HG03520 (cell line): ENCODE measurements around the gene CDCA8.

Experiments
- ATAC-seq: cut with Tn5 transposase; IDR thresholded peaks from one replicate; pipeline ENCODE4 v1.9.1; 2021; ENCODE audit warnings: mild to moderate bottlenecking, moderate library complexity; ENCODE audit not compliant: unreplicated experiment

CDCA8 gene

GRCh38 chr1:37692078-37692833, at the start of gene CDCA8:
CDCA8 (plus strand) TSS chr1:37692516; CDS start chr1:37692691, 175 bp downstream.
- peak; percentile 76 for ATAC-seq

GRCh38 chr1:37647281-37647680, 45.0 kb upstream of the CDCA8 start:
- no peak for ATAC-seq

- ATAC-seq = no peak
Measured at GRCh38 chr1:37650173-37650572, 42.1 kb upstream of the CDCA8 start.

- ATAC-seq = no peak
Measured at GRCh38 chr1:37650721-37651120, 41.6 kb upstream of the CDCA8 start.

- ATAC-seq = no peak
Measured at GRCh38 chr1:37651803-37652202, 40.5 kb upstream of the CDCA8 start.

GRCh38 chr1:37652976-37653375, 39.3 kb upstream of the CDCA8 start:
- no peak for ATAC-seq

GRCh38 chr1:37653906-37654305, 38.4 kb upstream of the CDCA8 start:
- no peak for ATAC-seq

GRCh38 chr1:37655274-37655673, 37.0 kb upstream of the CDCA8 start:
- no peak for ATAC-seq

GRCh38 chr1:37656026-37656425, 36.3 kb upstream of the CDCA8 start:
- ATAC-seq = no peak

GRCh38 chr1:37656881-37657280, 35.4 kb upstream of the CDCA8 start:
- ATAC-seq = no peak

- ATAC-seq = no peak
Measured at GRCh38 chr1:37657620-37658412, 34.5 kb upstream of the CDCA8 start.

- ATAC-seq = no peak
Measured at GRCh38 chr1:37658486-37658885, 33.8 kb upstream of the CDCA8 start.

GRCh38 chr1:37660664-37661063, 31.7 kb upstream of the CDCA8 start:
- ATAC-seq = no peak

- ATAC-seq = no peak
Measured at GRCh38 chr1:37661401-37661800, 30.9 kb upstream of the CDCA8 start.

- ATAC-seq = no peak
Measured at GRCh38 chr1:37662031-37662755, 30.1 kb upstream of the CDCA8 start.

- no peak for ATAC-seq
Measured at GRCh38 chr1:37663426-37664000, 28.8 kb upstream of the CDCA8 start.

GRCh38 chr1:37666241-37666867, 26.0 kb upstream of the CDCA8 start:
- ATAC-seq = no peak

GRCh38 chr1:37667023-37667671, 25.2 kb upstream of the CDCA8 start:
- ATAC-seq = no peak

GRCh38 chr1:37670133-37670532, 22.2 kb upstream of the CDCA8 start:
- ATAC-seq = no peak

GRCh38 chr1:37671261-37671660, 21.1 kb upstream of the CDCA8 start:
- no peak for ATAC-seq
